BLaER1 (cell line): Measurements from ENCODE around the gene BCL10.

Source experiments
- H3K27ac ChIP-seq: shearing (Covaris generic); formaldehyde crosslinking; 2 replicates; pipeline ENCODE4 v1.8.1; 2022
- H3K27me3 ChIP-seq: shearing (Covaris generic); formaldehyde crosslinking; 2 replicates; pipeline ENCODE4 v1.8.1; 2022
- H3K36me3 ChIP-seq: shearing (Covaris generic); formaldehyde crosslinking; 2 replicates; pipeline ENCODE4 v1.8.1; 2022
- H3K4me1 ChIP-seq: shearing (Covaris generic); formaldehyde crosslinking; 2 replicates; pipeline ENCODE4 v1.8.1; 2022
- H3K4me2 ChIP-seq: shearing (Covaris generic); formaldehyde crosslinking; 2 replicates; pipeline ENCODE4 v1.8.1; 2022
- H3K4me3 ChIP-seq: shearing (Covaris generic); formaldehyde crosslinking; 2 replicates; pipeline ENCODE4 v1.8.1; 2022
- H3K9ac ChIP-seq: shearing (Covaris generic); formaldehyde crosslinking; 2 replicates; pipeline ENCODE4 v1.8.1; 2022
- H3K9me3 ChIP-seq: shearing (Covaris generic); formaldehyde crosslinking; 2 replicates; pipeline ENCODE4 v1.8.1; 2022
- H4K20me1 ChIP-seq: shearing (Covaris generic); formaldehyde crosslinking; 2 replicates; pipeline ENCODE4 v1.8.1; 2022
- Cebpa-rat ChIP-seq: shearing (Covaris generic); IDR thresholded peaks from 2 replicates; pipeline ENCODE4 v1.8.1; 2022

BCL10 gene

GRCh38 chr1:85276215-85276977, at the start of gene BCL10:
TSS of gene BCL10 (minus strand) at chr1:85276632. CDS start at chr1:85276352, 280 bp downstream.
- H3K9ac ChIP-seq = peak within 1 kb of the TSS; percentile 90
- H3K4me2 ChIP-seq = peak within 1 kb of the TSS; percentile 95
- H3K27ac ChIP-seq = peak within 1 kb of the TSS; percentile 88
- H3K4me3 ChIP-seq = peak within 1 kb of the TSS; percentile 87
- no peak for TF ChIP-seq Cebpa-rat
- H3K9me3 ChIP-seq = no peaks in the 10 kb centered on the region
- H3K36me3 ChIP-seq = peaks cover 19% of the 10 kb centered on the region
- H3K4me1 ChIP-seq = peaks cover 31% of the 10 kb centered on the region
- H4K20me1 ChIP-seq = peaks cover 44% of the 10 kb centered on the region
- no peaks in the 10 kb centered on the region for H3K27me3 ChIP-seq

DNA sequence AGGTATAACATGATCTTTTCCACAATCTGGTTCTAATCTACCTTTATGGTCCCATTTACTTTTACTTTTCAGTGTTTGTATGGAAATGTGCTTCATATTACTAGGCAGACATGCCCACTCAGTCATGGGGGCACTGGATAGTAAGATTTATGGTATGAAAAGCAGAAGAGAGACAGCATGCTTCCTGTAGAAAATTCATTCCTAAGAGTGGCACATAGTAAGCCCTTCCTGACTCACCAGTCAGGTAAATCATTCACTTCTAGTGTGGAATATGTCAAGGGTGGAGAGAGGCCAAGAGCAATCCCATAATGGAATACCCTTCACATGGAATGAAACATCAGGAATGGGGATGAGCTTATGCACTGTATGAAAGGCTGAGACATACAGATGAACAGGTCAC, 49.5 kb upstream of the BCL10 start:
- no peak overlapping the region for H3K4me2 ChIP-seq
- H4K20me1 ChIP-seq = no peaks in the 10 kb centered on the region; the same call in 1 of the 2 replicates
- TF ChIP-seq Cebpa-rat = no peak
- H3K27ac ChIP-seq = no peak overlapping the region
- H3K9me3 ChIP-seq = no peaks in the 10 kb centered on the region
- peaks cover 68% of the 10 kb centered on the region for H3K27me3 ChIP-seq
- H3K36me3 ChIP-seq = no peaks in the 10 kb centered on the region
- peaks cover 32% of the 10 kb centered on the region for H3K4me1 ChIP-seq
- no peak overlapping the region for H3K4me3 ChIP-seq
- H3K9ac ChIP-seq = no peak overlapping the region

DNA sequence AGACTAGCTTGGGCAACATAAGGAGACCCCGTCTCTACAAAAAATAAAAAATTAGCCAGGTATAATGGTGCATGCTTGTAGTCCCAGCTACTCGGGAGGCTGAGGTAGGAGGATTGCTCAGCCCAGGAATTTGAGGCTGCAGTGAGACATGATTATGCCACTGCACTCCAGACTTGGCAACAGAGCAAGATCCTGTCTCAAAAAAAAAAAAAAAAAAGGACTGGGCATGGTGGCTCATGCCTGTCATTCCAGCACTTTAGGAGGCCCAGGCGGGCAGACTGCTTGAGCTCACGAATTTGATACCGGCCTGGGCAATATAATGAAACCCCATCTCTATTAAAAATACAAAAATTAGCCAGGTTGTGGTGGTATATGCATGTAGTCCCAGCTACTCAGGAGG, 47.3 kb upstream of the BCL10 start:
- no peak for TF ChIP-seq Cebpa-rat
- H3K9me3 ChIP-seq = no peaks in the 10 kb centered on the region
- H3K36me3 ChIP-seq = no peaks in the 10 kb centered on the region
- H3K9ac ChIP-seq = no peak overlapping the region
- no peak overlapping the region for H3K4me3 ChIP-seq
- H3K27me3 ChIP-seq = peaks cover 81% of the 10 kb centered on the region
- no peak overlapping the region for H3K27ac ChIP-seq
- H3K4me2 ChIP-seq = no peak overlapping the region
- peaks cover 14% of the 10 kb centered on the region for H3K4me1 ChIP-seq
- H4K20me1 ChIP-seq = no peaks in the 10 kb centered on the region; the same call in 1 of the 2 replicates

DNA sequence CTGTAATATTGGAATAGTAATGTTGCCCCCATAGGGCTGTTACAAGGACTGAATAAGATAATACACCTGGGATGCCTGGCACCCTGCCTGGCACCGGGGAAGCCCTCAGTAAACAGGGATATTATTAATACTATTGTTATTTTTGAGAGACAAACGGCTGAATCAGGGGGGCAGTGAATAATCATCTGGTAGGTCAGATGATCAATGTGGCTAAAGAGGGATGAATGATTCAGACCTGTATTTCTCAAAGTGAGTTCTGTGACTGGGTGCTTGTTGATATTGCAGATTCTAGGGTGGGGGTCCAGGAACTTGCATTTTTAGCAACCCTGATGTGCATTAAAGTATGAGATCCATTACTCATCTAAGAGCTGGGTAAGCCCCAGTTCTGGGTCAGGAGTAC, 46.2 kb upstream of the BCL10 start:
- no peak overlapping the region for H3K4me3 ChIP-seq
- H3K27ac ChIP-seq = no peak overlapping the region
- H4K20me1 ChIP-seq = no peaks in the 10 kb centered on the region; the same call in 1 of the 2 replicates
- H3K9me3 ChIP-seq = no peaks in the 10 kb centered on the region
- peaks cover 14% of the 10 kb centered on the region for H3K4me1 ChIP-seq
- H3K36me3 ChIP-seq = no peaks in the 10 kb centered on the region
- peaks cover 81% of the 10 kb centered on the region for H3K27me3 ChIP-seq
- TF ChIP-seq Cebpa-rat = no peak
- H3K4me2 ChIP-seq = no peak overlapping the region
- no peak overlapping the region for H3K9ac ChIP-seq

DNA sequence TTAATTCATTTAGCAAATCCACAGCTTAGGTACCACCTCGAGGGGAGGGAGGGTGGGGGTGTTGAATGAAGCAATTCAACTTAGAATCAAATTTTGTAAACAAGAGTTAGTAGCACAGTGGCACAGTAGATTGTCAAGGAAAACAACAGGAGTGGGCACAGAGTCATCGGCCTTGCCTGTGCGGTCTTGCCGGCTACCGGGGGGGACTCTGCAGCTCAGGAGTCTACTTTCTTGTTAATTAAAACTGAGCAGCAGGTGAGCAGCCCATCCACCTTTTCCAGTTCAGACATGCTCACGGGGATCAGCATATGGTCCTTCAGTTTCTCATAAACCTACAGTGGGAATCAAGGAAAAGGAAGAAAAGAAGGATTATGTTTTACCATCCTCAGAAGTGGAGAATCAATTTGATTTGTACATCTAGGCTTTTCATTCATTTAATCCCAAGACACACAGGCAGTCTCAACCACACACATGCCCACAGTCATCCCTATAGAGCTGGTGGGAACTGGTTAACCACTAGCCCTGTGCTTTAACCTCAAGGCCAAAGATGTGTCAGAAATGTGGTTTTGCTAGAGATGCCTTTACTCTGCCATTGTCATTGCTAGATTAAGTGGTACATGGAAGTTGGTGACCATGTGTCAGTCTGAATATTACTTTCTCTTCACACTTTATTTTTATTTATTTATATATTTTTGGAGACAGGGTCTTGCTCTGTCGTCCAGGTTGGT, 45.0 kb upstream of the BCL10 start:
- Histone ChIP-seq H3K27ac (no peak overlapping the region), H3K36me3 (no peaks in the 10 kb centered on the region), H3K9ac (no peak overlapping the region), H3K4me3 (no peak overlapping the region), H4K20me1 (no peaks in the 10 kb centered on the region; the same call in 1 of the 2 replicates), H3K27me3 (peaks cover 82% of the 10 kb centered on the region), H3K9me3 (no peaks in the 10 kb centered on the region), H3K4me2 (0 out of 2 replicates have a peak overlapping the region, but pooled peaks have one; percentile 20), H3K4me1 (peaks cover 14% of the 10 kb centered on the region)
- TF ChIP-seq Cebpa-rat = no peak

GRCh38 chr1:85320371-85321131, 44.1 kb upstream of the BCL10 start:
- H3K36me3 ChIP-seq = no peaks in the 10 kb centered on the region
- H3K9ac ChIP-seq = no peak overlapping the region
- no peaks in the 10 kb centered on the region; the same call in 1 of the 2 replicates for H4K20me1 ChIP-seq
- no peak for TF ChIP-seq Cebpa-rat
- peaks cover 14% of the 10 kb centered on the region for H3K4me1 ChIP-seq
- H3K4me2 ChIP-seq = no peak overlapping the region
- H3K27ac ChIP-seq = no peak overlapping the region
- H3K9me3 ChIP-seq = no peaks in the 10 kb centered on the region
- H3K27me3 ChIP-seq = peaks cover 82% of the 10 kb centered on the region
- H3K4me3 ChIP-seq = no peak overlapping the region

- H3K4me1 ChIP-seq = peaks cover 13% of the 10 kb centered on the region
- no peak for TF ChIP-seq Cebpa-rat
- H4K20me1 ChIP-seq = no peaks in the 10 kb centered on the region; the same call in 1 of the 2 replicates
- H3K4me3 ChIP-seq = no peak overlapping the region
- H3K27me3 ChIP-seq = peaks cover 81% of the 10 kb centered on the region
- H3K36me3 ChIP-seq = no peaks in the 10 kb centered on the region
- no peak overlapping the region for H3K27ac ChIP-seq
- no peaks in the 10 kb centered on the region for H3K9me3 ChIP-seq
- no peak overlapping the region for H3K4me2 ChIP-seq
- no peak overlapping the region for H3K9ac ChIP-seq
Observed at GRCh38 chr1:85319931-85320330, 43.5 kb upstream of the BCL10 start.

GRCh38 chr1:85319491-85319890, 43.1 kb upstream of the BCL10 start:
- Histone ChIP-seq H3K36me3 (no peaks in the 10 kb centered on the region), H3K27me3 (peaks cover 81% of the 10 kb centered on the region), H3K27ac (no peak overlapping the region), H3K4me3 (no peak overlapping the region), H3K4me1 (peaks cover 9% of the 10 kb centered on the region), H3K9me3 (no peaks in the 10 kb centered on the region), H4K20me1 (no peaks in the 10 kb centered on the region; the same call in 1 of the 2 replicates), H3K9ac (no peak overlapping the region), H3K4me2 (no peak overlapping the region)
- no peak for TF ChIP-seq Cebpa-rat

DNA sequence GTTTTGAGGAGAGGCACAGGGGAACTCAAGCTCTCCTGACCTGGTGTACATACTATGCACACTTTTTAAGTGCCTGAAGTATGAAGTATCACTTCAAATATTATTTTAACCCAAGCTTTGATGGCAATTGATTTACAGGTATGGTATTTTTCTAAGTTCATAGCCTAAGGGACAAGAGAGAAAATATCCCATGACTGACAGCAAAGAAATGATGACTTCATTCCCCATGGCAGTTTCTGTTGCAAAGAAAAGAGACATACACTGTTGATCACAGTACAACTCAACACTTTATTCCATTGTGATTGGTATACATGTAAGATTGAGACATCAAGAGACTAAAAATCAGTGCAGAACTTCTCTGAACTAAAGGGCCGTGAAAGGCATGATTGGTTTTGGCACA, 41.8 kb upstream of the BCL10 start:
- Histone ChIP-seq H3K9ac (no peak overlapping the region), H4K20me1 (no peaks in the 10 kb centered on the region; the same call in 1 of the 2 replicates), H3K36me3 (no peaks in the 10 kb centered on the region), H3K4me2 (no peak overlapping the region), H3K27ac (no peak overlapping the region), H3K9me3 (no peaks in the 10 kb centered on the region), H3K4me3 (no peak overlapping the region), H3K4me1 (peaks cover 20% of the 10 kb centered on the region), H3K27me3 (peaks cover 83% of the 10 kb centered on the region)
- TF ChIP-seq Cebpa-rat = no peak
